Rectal smooth muscle tissue (tissue), 1 donor: ENCODE measurements around the gene TAF1C.

ENCODE experiments used
- H3K27ac ChIP-seq: one replicate; pipeline ENCODE4 v1.7.0; 2013; ENCODE audit warnings: low read depth, low read length, inconsistent platforms
- H3K27me3 ChIP-seq: one replicate; pipeline ENCODE4 v1.7.0; 2013; ENCODE audit warnings: low read length; ENCODE audit not compliant: control insufficient read depth, insufficient read depth
- H3K36me3 ChIP-seq: one replicate; pipeline ENCODE4 v1.7.0; 2013; ENCODE audit warnings: low read length; ENCODE audit not compliant: control insufficient read depth, insufficient read depth
- H3K4me1 ChIP-seq: one replicate; pipeline ENCODE4 v1.7.0; 2013; ENCODE audit warnings: low read length; ENCODE audit not compliant: control insufficient read depth, insufficient read depth
- H3K4me3 ChIP-seq: one replicate; pipeline ENCODE4 v1.7.0; 2013; ENCODE audit warnings: low read length
- H3K9ac ChIP-seq: one replicate; pipeline ENCODE4 v1.7.0; 2013; ENCODE audit warnings: low read length

TAF1C gene

GRCh38 chr16:84139628-84140258, 47.1 kb downstream of the TAF1C start:
- H3K27me3 ChIP-seq, result no peaks in the 10 kb centered on the region
- H3K27ac ChIP-seq, result no peak overlapping the region

GRCh38 chr16:84138824-84139627, 47.8 kb downstream of the TAF1C start:
- Histone ChIP-seq H3K9ac (no peak overlapping the region), H3K36me3 (no peaks in the 10 kb centered on the region), H3K4me1 (no peaks in the 10 kb centered on the region), H3K4me3 (no peak overlapping the region), H3K27ac (no peak overlapping the region), H3K27me3 (no peaks in the 10 kb centered on the region)

More at GRCh38 chr16:84139628-84140258, 47.1 kb downstream of the TAF1C start:
- Histone ChIP-seq H3K9ac (no peak overlapping the region), H3K4me3 (no peak overlapping the region), H3K36me3 (no peaks in the 10 kb centered on the region), H3K4me1 (no peaks in the 10 kb centered on the region)

- no peaks in the 10 kb centered on the region for H3K4me1 ChIP-seq
- H3K27me3 ChIP-seq, result no peaks in the 10 kb centered on the region
- no peaks in the 10 kb centered on the region for H3K36me3 ChIP-seq
- no peak overlapping the region for H3K4me3 ChIP-seq
- H3K27ac ChIP-seq, result no peak overlapping the region
- no peak overlapping the region for H3K9ac ChIP-seq
These were observed 48.4 kb downstream of the TAF1C start for GRCh38 chr16:84138500-84138823.

- H3K27me3 ChIP-seq, result no peaks in the 10 kb centered on the region
- no peaks in the 10 kb centered on the region for H3K36me3 ChIP-seq
- no peak overlapping the region for H3K9ac ChIP-seq
- H3K27ac ChIP-seq, result no peak overlapping the region
- H3K4me3 ChIP-seq, result no peak overlapping the region
- no peaks in the 10 kb centered on the region for H3K4me1 ChIP-seq
These were observed 49.0 kb downstream of the TAF1C start for GRCh38 chr16:84137769-84138357.

- Histone ChIP-seq H3K36me3 (no peaks in the 10 kb centered on the region), H3K4me3 (no peak overlapping the region), H3K9ac (no peak overlapping the region), H3K4me1 (no peaks in the 10 kb centered on the region), H3K27me3 (no peaks in the 10 kb centered on the region), H3K27ac (no peak overlapping the region)
These were observed 49.6 kb downstream of the TAF1C start for GRCh38 chr16:84137287-84137686.

- Histone ChIP-seq H3K9ac (no peak overlapping the region), H3K27ac (no peak overlapping the region), H3K4me3 (no peak overlapping the region), H3K4me1 (no peaks in the 10 kb centered on the region), H3K36me3 (no peaks in the 10 kb centered on the region), H3K27me3 (no peaks in the 10 kb centered on the region)
These were observed 50.3 kb downstream of the TAF1C start for GRCh38 chr16:84136331-84137125.

- Histone ChIP-seq H3K27me3 (no peaks in the 10 kb centered on the region), H3K4me3 (no peak overlapping the region), H3K27ac (no peak overlapping the region), H3K36me3 (peaks cover 2% of the 10 kb centered on the region), H3K4me1 (no peaks in the 10 kb centered on the region), H3K9ac (no peak overlapping the region)
These were observed 54.2 kb downstream of the TAF1C start for GRCh38 chr16:84132527-84133285.

GRCh38 chr16:84131117-84131516, 55.7 kb downstream of the TAF1C start:
- H3K4me1 ChIP-seq, result no peaks in the 10 kb centered on the region
- peaks cover 2% of the 10 kb centered on the region for H3K36me3 ChIP-seq
- H3K9ac ChIP-seq, result no peak overlapping the region
- H3K27ac ChIP-seq, result no peak overlapping the region
- H3K27me3 ChIP-seq, result no peaks in the 10 kb centered on the region
- no peak overlapping the region for H3K4me3 ChIP-seq
